GM21619 (cell line): ENCODE data around the gene MPP1.

Experiments used
- ATAC-seq: cut with Tn5 transposase; IDR thresholded peaks from one replicate; pipeline ENCODE4 v1.9.1; 2021; ENCODE audit not compliant: unreplicated experiment

Gene MPP1

GRCh38 chrX:154813801-154814200 is 8.5 kb upstream of the MPP1 start:
- no peak for ATAC-seq

GRCh38 chrX:154812341-154813101 is 7.2 kb upstream of the MPP1 start:
- ATAC-seq: no peak

GRCh38 chrX:154809939-154810665 is 4.8 kb upstream of the MPP1 start:
- ATAC-seq: no peak

GRCh38 chrX:154806837-154807501 is 1.7 kb upstream of the MPP1 start:
- no peak for ATAC-seq

- ATAC-seq: no peak
These were observed 409 bp upstream of the MPP1 start for GRCh38 chrX:154805696-154806091.

- ATAC-seq: no peak
These were observed 876 bp downstream of the MPP1 start for GRCh38 chrX:154804261-154804956.

- ATAC-seq: no peak
These were observed 2.3 kb downstream of the MPP1 start for GRCh38 chrX:154802947-154803346.

- ATAC-seq: no peak
These were observed 4.6 kb downstream of the MPP1 start for GRCh38 chrX:154800478-154801210.

GRCh38 chrX:154799556-154800348 is 5.5 kb downstream of the MPP1 start:
- ATAC-seq: no peak

- no peak for ATAC-seq
These were observed 8.3 kb downstream of the MPP1 start for GRCh38 chrX:154797006-154797405.

GRCh38 chrX:154795016-154795415 is 10.3 kb downstream of the MPP1 start:
- ATAC-seq: no peak

GRCh38 chrX:154793084-154793795 is 12.0 kb downstream of the MPP1 start:
- ATAC-seq: no peak

- no peak for ATAC-seq
These were observed 13.3 kb downstream of the MPP1 start for GRCh38 chrX:154791939-154792338.

GRCh38 chrX:154791467-154791866 is 13.8 kb downstream of the MPP1 start:
- no peak for ATAC-seq

GRCh38 chrX:154785716-154786115 is 19.6 kb downstream of the MPP1 start:
- no peak for ATAC-seq

GRCh38 chrX:154784149-154784995 is 20.9 kb downstream of the MPP1 start:
- ATAC-seq: no peak

- no peak for ATAC-seq
These were observed 24.3 kb downstream of the MPP1 start for GRCh38 chrX:154780968-154781367.

- ATAC-seq: no peak
These were observed 26.0 kb downstream of the MPP1 start for GRCh38 chrX:154779261-154779660.
